ENCODE results near the gene PHOX2A.

Gene PHOX2A

DNA sequence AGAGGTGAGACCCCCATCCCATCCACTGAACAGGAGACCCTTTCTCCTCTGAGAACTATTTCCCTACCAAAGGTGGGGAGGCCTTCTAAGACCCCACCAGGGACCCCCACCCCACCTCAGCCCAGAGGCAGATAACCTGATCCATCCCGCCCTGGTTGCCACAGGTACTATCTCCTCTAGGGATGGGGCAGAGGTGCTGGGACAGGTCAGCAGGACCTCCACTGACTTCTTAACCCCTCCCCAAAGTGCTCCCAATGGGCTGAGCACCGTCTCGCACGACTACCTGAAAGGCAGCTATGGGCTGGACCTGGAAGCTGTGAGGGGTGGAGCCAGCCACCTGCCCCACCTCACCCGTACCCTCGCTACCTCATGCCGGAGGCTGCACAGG, 15.1 kb downstream of the PHOX2A start:
- no peak for TF ChIP-seq CTCF (conservative IDR thresholded peaks at IDR 0.05)
- no peak overlapping the region for H3K27ac ChIP-seq

- TF ChIP-seq CTCF (conservative IDR thresholded peaks at IDR 0.05) = no peak
- H3K27ac ChIP-seq = no peak overlapping the region
Observed at GRCh38 chr11:72228229-72228843, 15.6 kb downstream of the PHOX2A start.

GRCh38 chr11:72227316-72228228, 16.4 kb downstream of the PHOX2A start:
- no peak for TF ChIP-seq CTCF (conservative IDR thresholded peaks at IDR 0.05)
- H3K27ac ChIP-seq = no peak overlapping the region

GRCh38 chr11:72226701-72227100, 17.3 kb downstream of the PHOX2A start:
- H3K27ac ChIP-seq = no peak overlapping the region
- no peak for TF ChIP-seq CTCF (conservative IDR thresholded peaks at IDR 0.05)

- no peak for TF ChIP-seq CTCF (conservative IDR thresholded peaks at IDR 0.05)
- peak overlapping the region; percentile 95 for H3K27ac ChIP-seq
Observed at GRCh38 chr11:72225411-72225951, 18.5 kb downstream of the PHOX2A start.

- no peak for TF ChIP-seq CTCF (conservative IDR thresholded peaks at IDR 0.05)
Observed at GRCh38 chr11:72224564-72225410, 19.2 kb downstream of the PHOX2A start, which contains the start of gene INPPL1. TSS of gene INPPL1 (plus strand) at chr11:72224767. CDS start at chr11:72224985, 218 bp downstream.

More at GRCh38 chr11:72224564-72225410, 19.2 kb downstream of the PHOX2A start, which contains the start of gene INPPL1:
- peak within 1 kb of the TSS; percentile 95 for H3K27ac ChIP-seq
